22Rv1 (cell line): ENCODE measurements around the gene CYP17A1.

Source experiments
- ZFX ChIP-seq: fragments of 450-650 bp; IDR thresholded peaks from 2 replicates; pipeline ENCODE4 v1.6.1; 2017; ENCODE audit warnings: antibody characterized with exemption, borderline replicate concordance
- TF ChIP-seq, protein P1 (sequence below): fragments of 450-650 bp; IDR thresholded peaks from 2 replicates; pipeline ENCODE4 v1.5.1; 2017; ENCODE audit warnings: mild to moderate bottlenecking

DNA sequence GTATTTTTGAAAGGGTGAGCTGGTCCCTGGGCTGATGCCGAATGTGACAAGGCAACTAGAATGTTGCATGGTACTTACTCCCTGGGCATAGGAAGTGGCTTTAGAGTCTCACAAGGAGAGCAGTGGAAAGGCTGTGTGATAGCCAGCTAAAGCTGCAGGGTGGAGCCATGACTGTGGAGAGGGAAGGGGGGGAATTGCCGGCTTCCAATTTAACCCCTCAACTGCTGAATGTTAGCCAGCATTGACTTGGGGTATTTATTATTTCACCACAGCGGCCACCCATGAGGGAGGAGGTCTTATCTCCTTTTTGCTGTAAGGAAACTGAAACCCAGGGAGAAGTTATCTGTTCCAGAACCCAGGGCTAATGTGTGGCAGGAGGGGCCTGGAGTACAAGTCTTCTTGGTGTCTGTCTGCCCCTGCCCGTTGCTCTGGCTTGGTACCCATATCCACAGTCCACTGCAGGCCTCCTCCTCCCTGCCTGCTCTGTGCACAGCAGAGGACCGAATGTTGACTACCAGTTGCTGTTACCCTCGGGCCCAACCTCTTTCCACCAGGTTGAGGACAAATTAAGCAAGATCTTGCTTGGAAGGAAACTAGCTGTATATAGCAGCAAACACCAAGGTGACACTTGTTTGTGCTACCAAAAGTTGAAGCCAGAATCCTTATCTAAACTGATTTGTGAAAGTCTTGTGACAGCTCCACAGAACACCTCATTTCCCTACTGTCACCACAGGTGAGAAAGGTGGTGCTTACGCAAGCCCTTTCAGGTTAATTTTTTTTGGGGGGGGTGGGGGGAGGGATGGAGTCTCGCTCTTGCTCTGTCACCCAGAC, 55.9 kb downstream of the CYP17A1 start:
- TF ChIP-seq, protein P1, sequence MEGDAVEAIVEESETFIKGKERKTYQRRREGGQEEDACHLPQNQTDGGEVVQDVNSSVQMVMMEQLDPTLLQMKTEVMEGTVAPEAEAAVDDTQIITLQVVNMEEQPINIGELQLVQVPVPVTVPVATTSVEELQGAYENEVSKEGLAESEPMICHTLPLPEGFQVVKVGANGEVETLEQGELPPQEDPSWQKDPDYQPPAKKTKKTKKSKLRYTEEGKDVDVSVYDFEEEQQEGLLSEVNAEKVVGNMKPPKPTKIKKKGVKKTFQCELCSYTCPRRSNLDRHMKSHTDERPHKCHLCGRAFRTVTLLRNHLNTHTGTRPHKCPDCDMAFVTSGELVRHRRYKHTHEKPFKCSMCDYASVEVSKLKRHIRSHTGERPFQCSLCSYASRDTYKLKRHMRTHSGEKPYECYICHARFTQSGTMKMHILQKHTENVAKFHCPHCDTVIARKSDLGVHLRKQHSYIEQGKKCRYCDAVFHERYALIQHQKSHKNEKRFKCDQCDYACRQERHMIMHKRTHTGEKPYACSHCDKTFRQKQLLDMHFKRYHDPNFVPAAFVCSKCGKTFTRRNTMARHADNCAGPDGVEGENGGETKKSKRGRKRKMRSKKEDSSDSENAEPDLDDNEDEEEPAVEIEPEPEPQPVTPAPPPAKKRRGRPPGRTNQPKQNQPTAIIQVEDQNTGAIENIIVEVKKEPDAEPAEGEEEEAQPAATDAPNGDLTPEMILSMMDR = no peak
- no peak for TF ChIP-seq ZFX
